K562 (cell line): Measurements from ENCODE around the gene POLG. TPM values are rescaled to one million over a fixed set of nuclear protein-coding genes. Genes with fewer than 3 reads are reported as not detected.

ENCODE experiments used
- ATAC-seq: fragments of 200-7000 bp; cut with Tn5 transposase; 3 replicates; pipeline ENCODE4 v1.9.1; 2020; ENCODE audit warnings: moderate library complexity
- BruUV-seq: library from RNA; stranded (reverse); fragments of 400-500 nt; replicated peaks from 2 replicates; lab custom pipeline; 2021; lab: Mats Ljungman, UMichigan
- CTCF ChIA-PET: fragments of 300-600 bp; formaldehyde crosslinking; extraction: SDS; loops from one replicate; lab custom pipeline; 2021; ENCODE audit warnings: low intra/inter-chr PET ratio; lab: Yijun Ruan, JAX
- POLR2A ChIA-PET: fragments of 300-600, 350-650 bp; sonication (Branson Sonifier 250); formaldehyde crosslinking; extraction: SDS; loops from one replicate; lab custom pipeline; 2021; ENCODE audit warnings: antibody characterized with exemption, inconsistent platforms; lab: Yijun Ruan, JAX
- DNase-seq, 4 experiments: peaks; one replicate each; pipeline versions ENCODE4 v3.0.0 to v3.0.0-alpha.2; 2011 to 2018; ENCODE audit warnings: low spot score in 3 of 4, mixed read lengths in 3 of 4; ENCODE audit errors: extremely low read depth in 1 of 4
- FAIRE-seq: peaks from 2 replicates; lab custom pipeline; 2011; peaks lifted over from hg19 to GRCh38; lab: Jason Lieb, UNC
- H2AFZ ChIP-seq: 2 replicates; pipeline ENCODE4 v1.6.0; 2011; ENCODE audit warnings: low read depth, low read length, control low read depth, inconsistent platforms
- H3K27ac ChIP-seq: fragments of 200-600 bp; 3 replicates; pipeline ENCODE4 v1.8.0; 2011; ENCODE audit warnings: low read depth, mild to moderate bottlenecking, control low read depth, inconsistent platforms, low read length, moderate library complexity, mixed read lengths; ENCODE audit errors: extremely low read depth
- H3K27me3 ChIP-seq, 2 experiments: fragments of 300-600 bp in 1 of 2; 2 replicates in 1 of 2; 3 replicates in 1 of 2; pipeline versions ENCODE4 v1.6.0 to v1.8.0; 2011; ENCODE audit warnings: inconsistent platforms in 2 of 2, low read length in 2 of 2, mild to moderate bottlenecking in 1 of 2, mixed read lengths in 1 of 2, moderate library complexity in 1 of 2; ENCODE audit not compliant: control insufficient read depth in 2 of 2, insufficient read depth in 2 of 2
- H3K36me3 ChIP-seq: fragments of 300-600 bp; 3 replicates; pipeline ENCODE4 v1.8.0; 2011; ENCODE audit warnings: mild to moderate bottlenecking, low read length, inconsistent platforms; ENCODE audit not compliant: control insufficient read depth, insufficient read depth
- H3K4me1 ChIP-seq, 2 experiments: fragments of 200-600 bp in 1 of 2; replicated peaks in 1 of 2; 2 replicates in 1 of 2; 3 replicates in 1 of 2; pipeline versions ENCODE4 v1.5.1 to v1.8.0; 2011; ENCODE audit warnings: inconsistent platforms in 2 of 2, low read length in 2 of 2, mild to moderate bottlenecking in 1 of 2, mixed read lengths in 1 of 2, moderate library complexity in 1 of 2; ENCODE audit not compliant: control insufficient read depth in 2 of 2, insufficient read depth in 2 of 2
- H3K4me2 ChIP-seq: 2 replicates; pipeline ENCODE4 v1.6.1; 2011; ENCODE audit warnings: low read length, control low read depth, inconsistent platforms, mixed read lengths; ENCODE audit not compliant: insufficient read depth
- H3K4me3 ChIP-seq: fragments of 200-600 bp; sonication (generic), shearing (Covaris generic); 2 replicates; pipeline ENCODE4 v1.5.1; 2016; ENCODE audit warnings: control low read depth, inconsistent platforms
- H3K79me2 ChIP-seq: fragments of 200-600 bp; 3 replicates; pipeline ENCODE4 v1.8.0; 2011; ENCODE audit warnings: low read length, inconsistent platforms; ENCODE audit not compliant: control insufficient read depth, insufficient read depth
- H3K9ac ChIP-seq, 2 experiments: 2 replicates each; pipeline versions ENCODE4 v1.6.0 to v1.6.1; 2011; ENCODE audit warnings: low read depth in 2 of 2, low read length in 2 of 2, control low read depth in 1 of 2, inconsistent platforms in 1 of 2, mild to moderate bottlenecking in 1 of 2, mixed read lengths in 1 of 2; ENCODE audit not compliant: insufficient read depth in 1 of 2
- H3K9me1 ChIP-seq: one replicate; pipeline ENCODE4 v1.6.0; 2011; ENCODE audit warnings: inconsistent platforms, mild to moderate bottlenecking, low read length, moderate library complexity; ENCODE audit not compliant: control insufficient read depth, insufficient read depth
- H3K9me3 ChIP-seq: replicated peaks from 2 replicates; pipeline ENCODE4 v1.5.1; 2011; ENCODE audit warnings: low read depth, low read length, inconsistent platforms; ENCODE audit not compliant: control insufficient read depth, insufficient read depth
- H4K20me1 ChIP-seq: replicated peaks from 2 replicates; pipeline ENCODE4 v1.6.1; 2011; ENCODE audit warnings: low read length, inconsistent platforms, mixed read lengths; ENCODE audit not compliant: control insufficient read depth, insufficient read depth
- HOXB6 ChIP-seq: fragments of 250-450 bp; sonication (Bioruptor Pico); IDR thresholded peaks from 2 replicates; pipeline ENCODE4 v1.5.1; 2022; ENCODE audit warnings: mild to moderate bottlenecking, borderline replicate concordance
- IFI16 ChIP-seq: fragments of 250-450 bp; sonication (Bioruptor Pico); IDR thresholded peaks from 2 replicates; pipeline ENCODE4 v2.1.2; 2022; ENCODE audit warnings: mild to moderate bottlenecking, inconsistent platforms
- MCM5 ChIP-seq: fragments of 450-650 bp; IDR thresholded peaks from 2 replicates; pipeline ENCODE4 v1.6.1; 2016; ENCODE audit warnings: low read depth
- MEF2A ChIP-seq: IDR thresholded peaks from 2 replicates; pipeline ENCODE4 v1.6.1; 2011; ENCODE audit warnings: low read depth, mild to moderate bottlenecking, low read length, moderate library complexity; ENCODE audit not compliant: control insufficient read depth
- NR3C1 ChIP-seq: sonication (generic); formaldehyde crosslinking; IDR thresholded peaks from 2 replicates; pipeline ENCODE4 v1.8.1; 2022; ENCODE audit warnings: missing genetic modification reagents
- SMC3 ChIP-seq: conservative IDR thresholded peaks from 2 replicates; pipeline ENCODE4 v1.6.1; 2011; ENCODE audit warnings: low read depth, low read length, improper control_type of control experiment; ENCODE audit not compliant: insufficient read depth
- XRCC3 ChIP-seq: fragments of 450-650 bp; IDR thresholded peaks from 2 replicates; pipeline ENCODE4 v1.6.1; 2017; ENCODE audit warnings: mild to moderate bottlenecking, moderate library complexity
- ZBTB40 ChIP-seq, 2 experiments: fragments of 450-650 bp in 1 of 2; sonication (generic) in 1 of 2; formaldehyde crosslinking in 1 of 2; IDR thresholded peaks; 2 replicates each; pipeline versions ENCODE4 v1.7.1 to v1.9.0; 2016 to 2022; ENCODE audit warnings: inconsistent platforms in 1 of 2, mild to moderate bottlenecking in 1 of 2, missing genetic modification reagents in 1 of 2
- ZMIZ1 ChIP-seq, 2 experiments: fragments of 150-350 bp in 1 of 2; IDR thresholded peaks; 2 replicates each; pipeline ENCODE4 v1.6.1; 2012 to 2016; ENCODE audit warnings: low read depth in 2 of 2, low read length in 2 of 2, mild to moderate bottlenecking in 1 of 2, moderate library complexity in 1 of 2
- ZNF444 ChIP-seq: fragments of 250-450 bp; sonication (Bioruptor Pico); IDR thresholded peaks from 2 replicates; pipeline ENCODE4 v1.4.0; 2020; ENCODE audit warnings: mild to moderate bottlenecking, moderate library complexity
- ZSCAN29 ChIP-seq: fragments of 450-650 bp; IDR thresholded peaks from 2 replicates; pipeline ENCODE4 v1.6.1; 2017
- WGBS: fragments of 100-300 bp; shearing (Covaris generic); methylation state at CpG from one replicate; pipeline ENCODE4 v1.1.6; 2016; ENCODE audit warnings: low coverage, mixed read lengths; ENCODE audit not compliant: insufficient coverage; ENCODE audit errors: missing lambda C conversion rate; 5-methylcytosine and 5-hydroxymethylcytosine counted together
- in situ Hi-C: fragments of 300-500 bp; cut with MboI; formaldehyde crosslinking; loops from 4 replicates; pipeline ENCODE4 v1.15.0; 2018; ENCODE audit warnings: inconsistent platforms, mixed read lengths
- intact Hi-C: fragments of 100-400 bp; cut with micrococcal nuclease; formaldehyde crosslinking; loops from 2 replicates; pipeline ENCODE4 v1.14.2; 2022
- polyA plus RNA-seq, 8 experiments: library from polyadenylated mRNA; depleted of rRNA in 4 of 8; stranded (reverse) in 5 of 8; unstranded in 3 of 8; fragments of >200 nt; fragmentation: Nextera tagmentation in 2 of 8; fragmentation: Illumina TruSeq in 1 of 8; extraction: Ambion mirVana in 2 of 8; extraction: Trizol in 1 of 8; gene quantifications; 2 replicates each; pipeline versions ENCODE4 v1.2.1 to v1.2.3, GENCODE V29; 2011 to 2014; ENCODE audit warnings: inconsistent platforms in 1 of 8, missing spikeins in 1 of 8
- total RNA-seq, 7 experiments: library from RNA; depleted of rRNA in 6 of 7; stranded (reverse); fragments of >200 nt in 6 of 7; fragmentation: Illumina TruSeq in 2 of 7; extraction: Trizol in 2 of 7; gene quantifications; 2 replicates each; pipeline versions ENCODE4 v1.2.1 to v1.2.3, GENCODE V29; 2011 to 2021; ENCODE audit warnings: low replicate concordance in 1 of 7

POLG gene
- total and polyA plus RNA-seq, 9 of the 15 experiments (the other 6 are each of a cell fraction or from before 2014, with no cell fraction given), result 15.2 to 83.8 (median 38.6) TPM

GRCh38 chr15:89384176-89384604, 49.6 kb upstream of the POLG start:
- in situ Hi-C loops, result no loop called here
- ATAC-seq (no peak), DNase-seq (no peak), FAIRE-seq (no peak)
- intact Hi-C loops, result no loop called here
- Histone ChIP-seq H3K4me3 (no peak overlapping the region), H3K4me1 (peaks cover 0 to 7% of the 10 kb centered on the region in 2 experiments; a peak in 1 of 5 replicates), H4K20me1 (peaks cover 9% of the 10 kb centered on the region; the same call in 1 of the 2 replicates), H3K36me3 (no peaks in the 10 kb centered on the region), H3K27ac (no peak overlapping the region), H2AFZ (no peak overlapping the region), H3K27me3 (peaks cover 17 to 49% of the 10 kb centered on the region in 2 experiments), H3K4me2 (no peak overlapping the region), H3K9ac (no peak overlapping the region), H3K9me1 (no peaks in the 10 kb centered on the region), H3K9me3 (no peaks in the 10 kb centered on the region), H3K79me2 (no peaks in the 10 kb centered on the region)
- CTCF ChIA-PET, result no interaction called here
- 0% methylated on average over 3 of the region's 3 CpGs for WGBS
- no TSS peak for BruUV-seq
- POLR2A ChIA-PET, result interaction anchor here (2.0 kb wide), 1 partner anchor 19 kb away, joined by 5 read pairs; no protein-coding TSS in a partner anchor
- TF ChIP-seq ZMIZ1 (IDR thresholded peaks at IDR 0.05; ENCODE audit: low read depth in 2 of 2, low read length in 2 of 2), result no peak
- no peak for TF ChIP-seq NR3C1
- no peak for TF ChIP-seq ZNF444
- no peak for TF ChIP-seq ZSCAN29
- no peak for TF ChIP-seq XRCC3
- no peak for TF ChIP-seq MCM5
- no peak for TF ChIP-seq MEF2A
- no peak for TF ChIP-seq ZBTB40 (IDR thresholded peaks at IDR 0.05)
- no peak for TF ChIP-seq ZBTB40 (CRISPR knock-in tag; IDR thresholded peaks at IDR 0.05)
- no peak for TF ChIP-seq SMC3
- no peak for TF ChIP-seq HOXB6 (CRISPR knock-in tag)
- TF ChIP-seq IFI16, result no peak
